Measurements from ENCODE around the gene TNFAIP8L3. TPM values are rescaled to one million over a fixed set of nuclear protein-coding genes. Genes with fewer than 3 reads are reported as not detected.

Gene TNFAIP8L3
- total and polyA plus RNA-seq, 7 donors: 0.52 to 47.3 (median 0.78) TPM

DNA sequence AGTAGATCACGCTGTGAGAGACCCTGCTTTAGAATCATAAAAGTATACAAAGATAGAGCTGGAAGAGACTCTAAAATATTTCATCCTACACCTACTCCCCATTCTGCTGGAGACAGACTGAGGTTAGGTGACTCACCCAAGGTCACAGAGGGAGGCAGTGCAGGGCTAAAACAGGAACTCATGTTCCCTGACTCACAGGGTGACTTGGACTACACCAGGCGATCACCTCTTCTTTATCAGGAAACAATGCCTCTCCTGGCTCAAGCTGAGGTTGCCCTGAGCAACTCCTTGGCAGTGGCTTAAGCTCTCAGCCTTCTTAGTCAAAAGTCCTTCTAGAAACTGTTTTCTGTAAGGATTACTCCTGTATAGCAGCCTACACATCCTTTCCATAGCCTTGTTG lies 26.4 kb upstream of the TNFAIP8L3 start:
- Histone ChIP-seq H3K4me3 (no peak overlapping the region), H3K36me3 (ENCODE audit: insufficient read depth in 1 of 2, low read depth in 1 of 2) (no peaks in the 10 kb centered on the region), H3K27me3 (ENCODE audit: insufficient read depth in 3 of 3, low read length in 2 of 3) (peaks cover 0 to 1% (median 0%) of the 10 kb centered on the region in 3 donors), H3K27ac (no peak overlapping the region), H3K4me1 (no peaks in the 10 kb centered on the region), H3K9me3 (no peaks in the 10 kb centered on the region)
- WGBS, 3 donors: 58 to 80% (median 76%) methylated on average over 2 of the region's 2 CpGs
- DNase-seq: no peak
- intact Hi-C loops (cut with DNase I): no loop called here
- peak in 2 of 4 donors; percentile 44 to 82 for ATAC-seq
- TF ChIP-seq, protein P1, sequence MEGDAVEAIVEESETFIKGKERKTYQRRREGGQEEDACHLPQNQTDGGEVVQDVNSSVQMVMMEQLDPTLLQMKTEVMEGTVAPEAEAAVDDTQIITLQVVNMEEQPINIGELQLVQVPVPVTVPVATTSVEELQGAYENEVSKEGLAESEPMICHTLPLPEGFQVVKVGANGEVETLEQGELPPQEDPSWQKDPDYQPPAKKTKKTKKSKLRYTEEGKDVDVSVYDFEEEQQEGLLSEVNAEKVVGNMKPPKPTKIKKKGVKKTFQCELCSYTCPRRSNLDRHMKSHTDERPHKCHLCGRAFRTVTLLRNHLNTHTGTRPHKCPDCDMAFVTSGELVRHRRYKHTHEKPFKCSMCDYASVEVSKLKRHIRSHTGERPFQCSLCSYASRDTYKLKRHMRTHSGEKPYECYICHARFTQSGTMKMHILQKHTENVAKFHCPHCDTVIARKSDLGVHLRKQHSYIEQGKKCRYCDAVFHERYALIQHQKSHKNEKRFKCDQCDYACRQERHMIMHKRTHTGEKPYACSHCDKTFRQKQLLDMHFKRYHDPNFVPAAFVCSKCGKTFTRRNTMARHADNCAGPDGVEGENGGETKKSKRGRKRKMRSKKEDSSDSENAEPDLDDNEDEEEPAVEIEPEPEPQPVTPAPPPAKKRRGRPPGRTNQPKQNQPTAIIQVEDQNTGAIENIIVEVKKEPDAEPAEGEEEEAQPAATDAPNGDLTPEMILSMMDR (IDR thresholded peaks at IDR 0.05): no peak

GRCh38 chr15:51119120-51119519 lies 24.4 kb upstream of the TNFAIP8L3 start:
- WGBS, 3 donors: 50 to 72% (median 52%) methylated on average over 3 of the region's 3 CpGs
- no peak overlapping the region for H3K27ac ChIP-seq
- H3K4me1 ChIP-seq: no peaks in the 10 kb centered on the region
- no peaks in the 10 kb centered on the region for H3K36me3 ChIP-seq (ENCODE audit: insufficient read depth in 1 of 2, low read depth in 1 of 2)
- no peak for ATAC-seq
- H3K9me3 ChIP-seq: no peaks in the 10 kb centered on the region
- TF ChIP-seq, protein P1 (IDR thresholded peaks at IDR 0.05): no peak
- intact Hi-C loops (cut with DNase I): no loop called here
- no peak overlapping the region for H3K4me3 ChIP-seq
- H3K27me3 ChIP-seq (ENCODE audit: insufficient read depth in 3 of 3, low read length in 2 of 3): peaks cover 0 to 1% (median 0%) of the 10 kb centered on the region in 3 donors
- DNase-seq: no peak

- no peak for ATAC-seq
- TF ChIP-seq, protein P1 (IDR thresholded peaks at IDR 0.05): no peak
Measured at GRCh38 chr15:51117270-51117669, 22.6 kb upstream of the TNFAIP8L3 start.

GRCh38 chr15:51114437-51115119 lies 19.9 kb upstream of the TNFAIP8L3 start:
- DNase-seq (no peak), ATAC-seq (peak in 1 of 4 donors; percentile 71)
- Histone ChIP-seq H3K9me3 (no peaks in the 10 kb centered on the region), H3K4me3 (no peak overlapping the region), H3K27me3 (ENCODE audit: insufficient read depth in 3 of 3, low read length in 2 of 3) (no peaks in the 10 kb centered on the region), H3K27ac (no peak overlapping the region), H3K36me3 (ENCODE audit: insufficient read depth in 1 of 2, low read depth in 1 of 2) (no peaks in the 10 kb centered on the region), H3K4me1 (no peaks in the 10 kb centered on the region)
- 32 to 40% (median 33%) methylated on average over 5 of the region's 5 CpGs for WGBS, 3 donors
- TF ChIP-seq, protein P1 (IDR thresholded peaks at IDR 0.05): no peak
- intact Hi-C loops (cut with DNase I): no loop called here

More at GRCh38 chr15:51117270-51117669, 22.6 kb upstream of the TNFAIP8L3 start:
- Histone ChIP-seq H3K36me3 (ENCODE audit: insufficient read depth in 1 of 2, low read depth in 1 of 2) (no peaks in the 10 kb centered on the region), H3K27ac (no peak overlapping the region), H3K27me3 (ENCODE audit: insufficient read depth in 3 of 3, low read length in 2 of 3) (no peaks in the 10 kb centered on the region), H3K9me3 (no peaks in the 10 kb centered on the region), H3K4me1 (no peaks in the 10 kb centered on the region), H3K4me3 (no peak overlapping the region)
- DNase-seq: no peak
- WGBS, 3 donors: 93 to 100% (median 94%) methylated on average over 1 of the region's 1 CpG
- intact Hi-C loops (cut with DNase I): no loop called here

- no peaks in the 10 kb centered on the region for H3K36me3 ChIP-seq (ENCODE audit: insufficient read depth in 1 of 2, low read depth in 1 of 2)
- intact Hi-C loops (cut with DNase I): no loop called here
- H3K27me3 ChIP-seq (ENCODE audit: insufficient read depth in 3 of 3, low read length in 2 of 3): no peaks in the 10 kb centered on the region
- H3K4me1 ChIP-seq: no peaks in the 10 kb centered on the region
- H3K9me3 ChIP-seq: no peaks in the 10 kb centered on the region
- WGBS, 3 donors: 39 to 75% (median 63%) methylated on average over 1 of the region's 1 CpG
- DNase-seq: no peak
- ATAC-seq: no peak
- no peak overlapping the region for H3K27ac ChIP-seq
- no peak overlapping the region for H3K4me3 ChIP-seq
- TF ChIP-seq, protein P1 (IDR thresholded peaks at IDR 0.05): no peak
Measured at GRCh38 chr15:51112078-51112477, 17.4 kb upstream of the TNFAIP8L3 start.

All from psoas muscle (tissue), 8 donors.